Transverse colon (tissue), 4 donors: ENCODE results near the gene MSI2. TPM values are rescaled to one million over a fixed set of nuclear protein-coding genes. Genes with fewer than 3 reads are reported as not detected.

Experiments
- DNase-seq: peaks from one replicate; pipeline ENCODE4 v3.0.0-alpha.2; 2019
- H3K27ac ChIP-seq, 4 donors: fragments of 200-600 bp; sonication (generic); 2 replicates each; pipeline ENCODE4 v1.5.1; 2016 to 2018; ENCODE audit warnings: inconsistent platforms in 4 of 4
- H3K27me3 ChIP-seq: fragments of 200-600 bp; sonication (generic); 2 replicates; pipeline ENCODE4 v1.5.1; 2017; ENCODE audit warnings: inconsistent platforms
- H3K36me3 ChIP-seq, 4 donors: fragments of 200-600 bp; sonication (generic); 2 replicates each; pipeline ENCODE4 v1.5.1; 2017 to 2019; ENCODE audit warnings: inconsistent platforms in 4 of 4
- H3K4me1 ChIP-seq, 4 donors: fragments of 200-600 bp; sonication (generic); 2 replicates each; pipeline ENCODE4 v1.5.1; 2017 to 2020; ENCODE audit warnings: inconsistent platforms in 4 of 4
- H3K4me3 ChIP-seq, 4 donors: fragments of 200-600 bp; sonication (generic); 1 replicate in 1 of 4; 2 replicates in 3 of 4; pipeline versions ENCODE4 v1.5.1 to v1.6.1; 2017 to 2019; ENCODE audit warnings: inconsistent platforms in 4 of 4
- H3K9me3 ChIP-seq, 2 donors: fragments of 200-600 bp; sonication (generic); 2 replicates each; pipeline ENCODE4 v1.5.1; 2017 to 2019; ENCODE audit warnings: inconsistent platforms in 2 of 2
- CTCF ChIP-seq, 5 experiments: fragments of 200-600 bp in 3 of 5; fragments of 450-650 bp in 2 of 5; sonication (generic) in 3 of 5; IDR thresholded peaks; 1 replicate in 2 of 5; 2 replicates in 3 of 5; pipeline ENCODE4 v1.5.1; 2016 to 2017; ENCODE audit warnings: antibody characterized with exemption in 5 of 5, inconsistent platforms in 3 of 5, mild to moderate bottlenecking in 2 of 5, moderate library complexity in 1 of 5
- EP300 ChIP-seq: sonication (generic); formaldehyde crosslinking; IDR thresholded peaks from one replicate; pipeline ENCODE4 v1.6.1; 2017; ENCODE audit warnings: antibody characterized with exemption, low read depth
- POLR2A ChIP-seq: fragments of 450-650 bp; IDR thresholded peaks from one replicate; pipeline ENCODE4 v1.6.1; 2016; ENCODE audit warnings: antibody characterized with exemption, mild to moderate bottlenecking, moderate library complexity
- POLR2AphosphoS5 ChIP-seq, 3 donors: sonication (generic); formaldehyde crosslinking; IDR thresholded peaks; one replicate each; pipeline ENCODE4 v1.6.1; 2016; ENCODE audit warnings: antibody characterized with exemption in 3 of 3
- WGBS, 2 donors: methylation state at CpG; one replicate each; pipeline ENCODE4 v1.1.5; 2018; ENCODE audit warnings: low coverage in 1 of 2; 5-methylcytosine and 5-hydroxymethylcytosine counted together
- in situ Hi-C, 4 donors: fragments of 200-750 bp; cut with MboI; loops; one replicate each; pipeline versions ENCODE4 v1.15.0 to v1.15.1; 2017; ENCODE audit warnings: low sequenced_read_pairs in 3 of 4, low pct_ligation_motif_present in 1 of 4, low pct_unique_long_range_greater_than_20kb in 1 of 4
- intact Hi-C: fragments of 100-400 bp; cut with DNase I; formaldehyde crosslinking; loops from one replicate; pipeline ENCODE4 v1.15.1; 2023; ENCODE audit warnings: low total_unique reads
- total RNA-seq, 4 donors: library from RNA; depleted of rRNA; stranded (reverse); fragments of >200 nt; gene quantifications; one replicate each; pipeline ENCODE4 v1.1.0, GENCODE V29; 2016

MSI2 gene
- total RNA-seq, 4 donors from 2014 or later = 20.6 to 36.0 (median 29.3) TPM

- H3K4me3 ChIP-seq = no peak overlapping the region
- H3K9me3 ChIP-seq = no peaks in the 10 kb centered on the region
- peaks cover 0 to 4% (median 0%) of the 10 kb centered on the region in 4 donors for H3K4me1 ChIP-seq
- H3K27ac ChIP-seq = no peak overlapping the region
- intact Hi-C loops = no loop called here
- no peaks in the 10 kb centered on the region for H3K27me3 ChIP-seq
- WGBS, 2 donors = 98 to 100% methylated on average over 4 of the region's 4 CpGs
- no peak for DNase-seq
- no peaks in the 10 kb centered on the region for H3K36me3 ChIP-seq
- TF ChIP-seq CTCF (IDR thresholded peaks at IDR 0.05) = no peak
- TF ChIP-seq POLR2A = no peak
- no peak for TF ChIP-seq POLR2AphosphoS5 (IDR thresholded peaks at IDR 0.05)
- no peak for TF ChIP-seq EP300
- in situ Hi-C loops = no loop called here
Measured at GRCh38 chr17:57344261-57344660, 87.9 kb downstream of the MSI2 start.

GRCh38 chr17:57349541-57350247 lies 93.4 kb downstream of the MSI2 start:
- DNase-seq = no peak
- no peak overlapping the region for H3K4me3 ChIP-seq
- intact Hi-C loops (no loop called here), in situ Hi-C loops (no loop called here)
- no peaks in the 10 kb centered on the region for H3K36me3 ChIP-seq
- H3K27ac ChIP-seq = no peak overlapping the region
- no peaks in the 10 kb centered on the region for H3K9me3 ChIP-seq
- 86 to 100% methylated on average over 3 of the region's 3 CpGs for WGBS, 2 donors
- no peaks in the 10 kb centered on the region for H3K27me3 ChIP-seq
- TF ChIP-seq POLR2A = no peak
- no peak for TF ChIP-seq POLR2AphosphoS5 (IDR thresholded peaks at IDR 0.05)
- no peak for TF ChIP-seq CTCF (IDR thresholded peaks at IDR 0.05)
- TF ChIP-seq EP300 = no peak
- H3K4me1 ChIP-seq = no peaks in the 10 kb centered on the region

- in situ Hi-C loops (no loop called here), intact Hi-C loops (no loop called here)
- DNase-seq = no peak
- Histone ChIP-seq H3K27me3 (no peaks in the 10 kb centered on the region), H3K9me3 (no peaks in the 10 kb centered on the region), H3K36me3 (no peaks in the 10 kb centered on the region), H3K4me1 (no peaks in the 10 kb centered on the region), H3K4me3 (no peak overlapping the region), H3K27ac (no peak overlapping the region)
- 80% methylated on average over 1 to 6 of the region's 6 CpGs for WGBS, 2 donors
- no peak for TF ChIP-seq CTCF (IDR thresholded peaks at IDR 0.05)
- TF ChIP-seq POLR2AphosphoS5 (IDR thresholded peaks at IDR 0.05) = no peak
- TF ChIP-seq EP300 = no peak
- TF ChIP-seq POLR2A = no peak
Measured at GRCh38 chr17:57350266-57350665, 93.9 kb downstream of the MSI2 start.

- Histone ChIP-seq H3K9me3 (no peaks in the 10 kb centered on the region), H3K4me1 (peaks cover 0 to 17% (median 0%) of the 10 kb centered on the region in 4 donors), H3K27ac (no peak overlapping the region), H3K27me3 (no peaks in the 10 kb centered on the region), H3K36me3 (no peaks in the 10 kb centered on the region), H3K4me3 (no peak overlapping the region)
- no peak for TF ChIP-seq EP300
- no peak for TF ChIP-seq POLR2A
- no peak for TF ChIP-seq POLR2AphosphoS5 (IDR thresholded peaks at IDR 0.05)
- TF ChIP-seq CTCF (IDR thresholded peaks at IDR 0.05) = no peak
- 80 to 95% methylated on average over 3 to 5 of the region's 5 CpGs for WGBS, 2 donors
- no peak for DNase-seq
- intact Hi-C loops = no loop called here
- in situ Hi-C loops = no loop called here
Measured at GRCh38 chr17:57352665-57353175, 96.4 kb downstream of the MSI2 start.
